ENCODE data around the gene RFNG.

Gene RFNG

GRCh38 chr17:82077617-82078358 is 26.2 kb upstream of the RFNG start:
- DNase-seq, result no peak

DNA sequence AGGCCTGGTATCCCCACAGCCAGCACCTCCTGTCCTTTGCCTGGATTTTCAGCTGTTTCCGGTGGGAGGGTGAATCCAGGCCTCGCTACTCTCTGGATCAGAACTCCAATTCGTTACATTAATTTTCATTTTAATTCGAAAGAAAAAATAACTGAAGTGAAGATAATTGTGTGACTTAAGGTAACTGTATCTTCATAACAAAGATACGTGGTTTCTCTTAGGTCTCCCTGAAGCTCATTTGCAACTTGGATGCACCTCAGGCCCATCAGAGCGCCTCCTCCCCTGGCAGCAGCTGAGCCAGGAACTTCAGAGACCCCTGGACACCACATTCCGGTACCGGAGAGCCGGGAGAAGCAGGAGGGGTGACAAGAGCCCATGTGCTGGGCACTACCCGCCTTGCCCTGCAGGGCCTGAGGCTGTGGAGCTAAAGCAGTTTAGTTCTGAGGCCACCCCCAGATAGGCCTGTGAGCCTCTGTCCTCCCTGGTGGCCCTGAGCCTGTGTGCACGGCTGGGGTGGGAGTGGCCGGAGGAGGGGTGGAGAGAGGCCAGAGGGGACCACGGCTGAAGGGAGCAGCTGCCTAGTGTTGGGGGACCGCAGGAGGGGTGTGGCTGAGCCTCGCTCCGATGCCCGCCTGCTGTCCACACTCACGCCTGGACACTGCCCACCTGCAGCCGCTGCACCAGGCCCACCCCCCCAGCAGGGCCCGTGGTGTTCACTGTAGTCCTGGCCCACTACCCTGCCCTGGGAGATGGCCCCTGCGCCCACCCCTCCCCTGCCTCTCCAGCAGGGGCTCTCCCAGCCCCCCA is 25.4 kb upstream of the RFNG start:
- DNase-seq, result no peak

GRCh38 chr17:82076018-82076784 is 24.6 kb upstream of the RFNG start:
- no peak for DNase-seq

DNA sequence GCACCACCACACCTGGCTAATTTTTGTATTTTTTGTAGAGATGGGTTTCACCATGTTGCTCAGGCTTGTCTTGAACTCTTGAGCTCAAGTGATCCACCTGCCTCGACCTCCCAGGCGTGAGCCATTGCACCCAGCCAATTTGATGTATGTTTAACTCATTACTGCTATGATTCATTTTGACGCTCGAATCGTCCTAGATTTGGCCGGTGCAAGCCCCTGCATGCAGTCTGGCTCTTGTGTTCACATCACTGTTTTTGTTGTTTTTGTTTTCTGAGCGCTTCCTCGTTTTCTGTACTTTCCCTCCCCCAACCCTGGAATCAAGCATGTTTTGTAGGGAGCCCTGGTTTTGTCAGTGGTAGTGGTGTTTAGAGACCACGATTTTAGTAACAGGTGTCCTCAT is 21.8 kb upstream of the RFNG start:
- no peak for DNase-seq

DNA sequence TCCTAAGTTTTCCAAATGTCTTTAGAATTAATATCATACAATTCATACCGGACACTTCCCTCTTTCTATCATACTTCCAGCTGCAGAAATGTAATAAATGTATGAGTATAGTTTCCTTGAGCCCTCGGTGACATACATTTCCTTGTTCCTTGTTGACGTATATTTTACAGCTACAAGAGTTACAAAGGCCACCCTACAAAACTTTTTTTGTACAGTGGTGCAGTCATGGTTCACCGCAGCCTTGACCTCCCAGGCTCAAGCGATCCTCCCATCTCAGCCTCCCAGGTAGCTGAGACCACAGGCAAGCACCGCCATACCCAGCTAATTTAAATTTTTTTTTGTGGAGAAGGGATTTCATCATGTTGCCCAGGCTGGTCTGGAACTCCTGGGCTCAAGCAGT is 21.2 kb upstream of the RFNG start:
- no peak for DNase-seq

- DNase-seq, result no peak
Measured at GRCh38 chr17:82070611-82071010, 19.0 kb upstream of the RFNG start.

GRCh38 chr17:82065638-82066303 is 14.2 kb upstream of the RFNG start, which contains the start of gene DUS1L:
Gene DUS1L, minus strand, starts transcription at chr17:82065804. Its CDS starts 745 bp downstream, at chr17:82065059.
- peak; percentile 72 for DNase-seq

DNA sequence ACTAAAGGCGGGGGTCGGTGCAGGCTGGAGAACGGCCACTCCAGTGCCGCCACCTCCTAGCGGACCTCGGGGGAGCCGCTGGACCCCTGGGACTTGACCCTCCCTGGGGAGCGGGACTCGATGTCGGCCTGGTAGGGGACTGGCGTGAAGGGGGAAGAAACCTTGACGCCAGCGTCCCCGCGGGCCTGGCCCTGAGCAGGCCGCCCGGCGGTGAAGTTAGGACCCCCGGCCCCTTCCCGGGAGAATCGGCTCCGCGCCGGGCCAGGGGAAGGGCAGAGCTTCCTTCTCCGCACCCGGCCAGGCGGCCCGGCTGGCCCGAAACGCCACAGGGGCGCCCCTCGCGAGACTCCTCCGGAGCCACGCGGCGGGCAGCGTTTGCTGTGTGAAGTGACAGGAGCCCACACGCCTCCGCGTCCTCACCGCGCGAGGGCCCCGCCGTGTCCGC is 13.6 kb upstream of the RFNG start:
- peak; percentile 51 for DNase-seq

- DNase-seq, result no peak
Measured at GRCh38 chr17:82064433-82065192, 13.0 kb upstream of the RFNG start.

GRCh38 chr17:82063424-82064415 is 12.1 kb upstream of the RFNG start:
- no peak for DNase-seq

DNA sequence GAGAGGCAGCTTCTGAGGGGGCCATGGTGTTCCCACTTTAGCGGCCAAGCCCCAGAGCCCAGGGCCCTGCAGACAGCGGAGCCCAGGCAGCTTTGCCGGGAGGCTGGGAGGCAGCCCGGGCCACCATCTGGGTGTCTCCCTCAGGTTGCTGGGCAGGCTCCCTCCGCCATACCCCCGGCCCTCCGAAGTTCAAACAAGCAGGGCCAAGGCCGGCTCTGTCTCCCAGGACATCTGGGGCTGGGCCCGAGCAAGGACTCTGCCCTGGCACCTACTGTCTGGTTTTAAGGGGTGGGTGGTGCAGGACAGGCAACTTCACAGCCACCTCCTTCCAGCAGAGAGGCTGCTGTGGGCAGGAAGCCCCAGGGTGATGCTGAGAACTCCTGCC is 11.4 kb upstream of the RFNG start:
- DNase-seq, result no peak

- DNase-seq, result no peak
Measured at GRCh38 chr17:82062076-82062983, 10.7 kb upstream of the RFNG start.

DNA sequence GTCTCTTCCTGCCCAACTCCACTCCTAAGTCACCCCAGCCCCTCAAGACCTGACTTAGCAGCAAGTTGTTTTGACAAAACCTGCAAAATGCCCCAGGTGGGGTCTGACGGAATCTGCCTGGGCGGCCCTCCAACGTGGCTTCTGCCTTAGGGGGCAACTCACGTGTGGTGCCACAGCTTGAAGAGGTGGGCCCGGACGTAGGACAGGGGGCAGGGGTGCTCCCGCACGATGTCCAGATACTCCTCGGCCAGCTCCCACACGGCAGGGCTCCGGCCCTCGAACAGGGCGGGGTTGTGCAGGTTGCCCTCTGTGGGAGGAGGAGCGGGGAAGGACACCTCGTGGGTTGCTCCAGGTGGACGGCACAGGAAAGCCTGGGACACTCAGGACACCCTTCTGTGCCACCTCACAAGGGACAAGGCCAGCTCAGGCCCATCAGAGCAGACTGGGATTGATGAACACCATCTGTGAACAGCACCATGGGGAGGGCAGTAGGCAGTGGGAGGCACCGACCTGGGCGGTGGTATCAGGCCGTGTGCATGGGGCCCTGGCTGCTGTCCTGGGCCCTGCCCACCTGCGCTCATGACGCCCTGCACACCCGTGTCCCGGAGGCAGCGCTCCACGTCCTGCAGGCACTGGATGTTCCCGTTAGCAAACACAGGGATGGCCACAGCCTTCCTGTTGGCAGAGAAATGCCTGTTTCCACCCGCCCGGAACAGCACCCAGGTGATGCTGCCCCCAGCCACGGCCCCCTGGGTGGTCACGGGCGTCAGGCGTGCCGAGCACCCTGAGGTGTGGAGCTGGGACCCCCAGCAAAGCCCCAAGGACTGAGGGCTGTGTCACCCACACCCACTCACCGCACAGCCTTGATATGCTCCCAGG is 9.7 kb upstream of the RFNG start:
- DNase-seq, result no peak

GRCh38 chr17:82060614-82061013 is 9.0 kb upstream of the RFNG start:
- no peak for DNase-seq

DNA sequence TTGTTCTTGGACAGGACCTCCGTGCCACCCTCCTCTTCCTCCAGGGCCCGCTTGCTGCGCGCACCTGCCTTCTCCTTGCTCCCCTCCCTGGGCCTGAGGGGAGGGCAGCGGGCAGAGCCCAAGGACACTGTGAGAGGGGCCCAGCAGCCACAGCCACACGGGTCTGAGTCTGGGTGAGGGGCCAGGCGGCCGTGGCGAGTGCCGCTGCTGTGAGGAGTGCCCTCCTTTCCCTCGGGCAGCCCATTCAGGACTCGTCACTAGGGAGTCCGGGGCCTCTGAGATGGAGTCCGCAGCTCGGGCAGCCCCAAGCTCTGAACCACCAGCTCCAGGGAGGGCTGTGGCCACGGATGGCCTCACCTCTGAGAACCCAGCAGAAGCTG is 8.4 kb upstream of the RFNG start:
- no peak for DNase-seq

DNA sequence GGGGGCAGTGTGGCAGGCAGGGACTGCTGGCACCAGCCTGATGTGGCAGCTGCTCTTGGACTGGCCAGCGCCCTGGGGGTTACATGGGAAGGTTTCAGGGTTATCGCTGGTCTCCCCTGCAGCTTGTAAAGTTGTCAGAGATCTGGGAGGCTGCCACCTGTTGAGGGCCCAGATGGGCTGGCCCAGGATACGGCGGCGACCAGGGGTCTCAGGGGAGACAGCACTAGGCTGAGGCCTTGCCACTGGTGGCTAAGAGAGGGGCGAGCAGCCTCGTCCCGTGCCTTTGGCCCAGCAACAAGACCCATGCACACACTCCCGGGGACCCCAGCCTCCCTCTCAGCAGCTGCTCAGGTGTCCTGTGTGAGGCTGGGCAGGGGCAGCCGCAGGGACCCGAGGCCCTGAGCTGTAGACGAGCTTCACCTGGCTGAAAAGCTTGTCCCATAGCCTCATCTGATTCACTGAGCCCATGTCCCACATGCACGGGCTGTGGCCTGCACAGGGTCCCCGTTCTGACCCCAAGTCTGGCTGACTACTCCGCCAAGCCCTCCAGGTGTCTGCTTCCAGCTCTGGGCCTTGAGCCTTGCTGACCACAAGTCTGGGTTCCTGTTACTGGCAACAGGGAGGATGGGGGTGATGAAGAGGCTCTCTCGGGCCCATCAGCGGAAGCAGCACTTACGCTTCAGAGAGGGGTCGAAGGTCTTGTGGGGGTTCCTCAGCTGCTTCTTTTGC is 7.8 kb upstream of the RFNG start:
- no peak for DNase-seq

GRCh38 chr17:82058855-82059249 is 7.2 kb upstream of the RFNG start:
- DNase-seq, result no peak
